Smooth muscle cell (in vitro differentiated cells): ENCODE results near the gene DAAM2. TPM values are rescaled to one million over a fixed set of nuclear protein-coding genes. Genes with fewer than 3 reads are reported as not detected.

ENCODE experiments used
- DNase-seq: peaks from one replicate; lab custom pipeline; 2025; ENCODE audit not compliant: unreplicated experiment; lab: John Stamatoyannopoulos, UW
- H2AFZ ChIP-seq: fragments of 200-600 bp; sonication (generic); 2 replicates; pipeline ENCODE4 v1.6.0; 2016; ENCODE audit warnings: antibody characterized with exemption, low read depth, mild to moderate bottlenecking
- H3F3A ChIP-seq: fragments of 200-600 bp; sonication (generic); 2 replicates; pipeline ENCODE4 v1.6.0; 2017; ENCODE audit warnings: antibody characterized with exemption, low read depth
- H3K27ac ChIP-seq: fragments of 200-600 bp; sonication (generic); 2 replicates; pipeline ENCODE4 v1.5.1; 2016; ENCODE audit warnings: low read depth, mild to moderate bottlenecking
- H3K27me3 ChIP-seq: fragments of 200-600 bp; sonication (generic); 2 replicates; pipeline ENCODE4 v1.6.1; 2016; ENCODE audit warnings: low read depth, mild to moderate bottlenecking
- H3K36me3 ChIP-seq: fragments of 200-600 bp; sonication (generic); 2 replicates; pipeline ENCODE4 v1.5.1; 2016; ENCODE audit warnings: low read depth
- H3K4me1 ChIP-seq: fragments of 200-600 bp; sonication (generic); 2 replicates; pipeline ENCODE4 v1.5.1; 2016; ENCODE audit warnings: low read depth
- H3K4me2 ChIP-seq: fragments of 200-600 bp; sonication (generic); 2 replicates; pipeline ENCODE4 v1.6.0; 2016; ENCODE audit warnings: mild to moderate bottlenecking
- H3K4me3 ChIP-seq: fragments of 200-600 bp; sonication (generic); 2 replicates; pipeline ENCODE4 v1.5.1; 2016; ENCODE audit warnings: mild to moderate bottlenecking
- H3K79me2 ChIP-seq: fragments of 200-600 bp; sonication (generic); 2 replicates; pipeline ENCODE4 v1.6.0; 2016; ENCODE audit warnings: low read depth, mild to moderate bottlenecking
- H3K9ac ChIP-seq: fragments of 200-600 bp; sonication (generic); 2 replicates; pipeline ENCODE4 v1.6.0; 2016; ENCODE audit warnings: low read depth
- H3K9me3 ChIP-seq: fragments of 200-600 bp; sonication (generic); replicated peaks from 2 replicates; pipeline ENCODE4 v1.5.1; 2016; ENCODE audit warnings: low read depth
- H4K20me1 ChIP-seq: fragments of 200-600 bp; sonication (generic); 2 replicates; pipeline ENCODE4 v1.6.0; 2016; ENCODE audit warnings: low read depth
- WGBS: methylation state at CpG from one replicate; pipeline ENCODE4 v1.1.7; 2016; ENCODE audit warnings: low lambda C conversion rate; 5-methylcytosine and 5-hydroxymethylcytosine counted together
- polyA plus RNA-seq: library from polyadenylated mRNA; unstranded; fragments of >200 nt; fragmentation: Nextera tagmentation; extraction: Ambion mirVana; gene quantifications from 2 replicates; pipeline ENCODE4 v1.2.1, GENCODE V29; 2016
- total RNA-seq: library from RNA; depleted of rRNA; stranded (reverse); fragments of >200 nt; gene quantifications from 2 replicates; pipeline ENCODE4 v1.2.3, GENCODE V29; 2014
- TF ChIP-seq, protein P1 (sequence below): fragments of 200-600 bp; sonication (generic); IDR thresholded peaks from 2 replicates; pipeline ENCODE4 v1.5.1; 2017; ENCODE audit warnings: borderline replicate concordance, mild to moderate bottlenecking, antibody characterized with exemption; ENCODE audit not compliant: insufficient read depth, poor library complexity, severe bottlenecking

Gene DAAM2
- 26.5 and 29.8 TPM in 2 replicates for total RNA-seq
- 23.4 and 29.8 TPM in 2 replicates for polyA plus RNA-seq

DNA sequence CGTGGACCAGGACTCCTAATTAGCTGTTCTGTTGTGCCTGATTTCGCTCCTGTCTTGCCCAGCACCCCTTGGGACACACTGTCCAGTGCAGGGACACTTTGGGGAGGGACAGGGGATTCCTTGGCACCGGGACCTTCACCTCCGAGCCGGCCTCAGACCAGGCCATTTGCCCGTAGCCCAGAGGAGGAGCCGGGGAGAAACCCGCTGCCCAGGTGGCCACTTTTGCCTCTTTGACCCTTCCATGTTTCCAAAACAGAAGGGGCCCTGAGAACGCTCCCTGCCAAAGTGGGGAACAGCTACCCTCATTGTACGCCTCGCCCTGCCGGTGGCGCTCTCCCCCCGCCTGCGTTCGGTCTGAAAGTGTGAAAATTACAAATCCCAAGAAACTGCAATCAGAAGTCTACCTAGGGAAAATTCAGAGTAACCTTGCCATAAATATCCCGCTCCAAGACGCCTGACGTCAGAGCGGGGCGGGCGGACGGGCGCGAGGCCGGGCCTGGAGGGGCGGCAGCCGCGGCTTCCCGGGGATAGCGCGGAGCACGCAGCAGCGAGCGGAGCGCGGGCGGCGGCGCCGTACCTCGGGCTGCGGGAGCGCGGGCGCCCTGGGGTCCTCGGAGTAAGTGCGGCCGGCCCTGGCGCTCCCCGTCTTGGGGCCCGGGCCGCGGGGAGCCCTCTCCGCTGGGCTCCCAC is at the start of gene DAAM2:
TSS of gene DAAM2 (plus strand) at position 527 of the 690 bp plus-strand sequence. CDS start 63,927 bp downstream, outside the sequence.
- Histone ChIP-seq H4K20me1 (no peaks in the 10 kb centered on the region), H3K4me1 (peaks cover 4% of the 10 kb centered on the region), H3K36me3 (no peaks in the 10 kb centered on the region), H3K9ac (peak within 1 kb of the TSS; percentile 69), H3K4me3 (peak within 1 kb of the TSS; percentile 77), H2AFZ (peak within 1 kb of the TSS; percentile 94), H3K27me3 (no peaks in the 10 kb centered on the region), H3K4me2 (peak within 1 kb of the TSS; percentile 96), H3K9me3 (no peaks in the 10 kb centered on the region), H3K27ac (peak within 1 kb of the TSS; percentile 66), H3K79me2 (peaks cover 37% of the 10 kb centered on the region), H3F3A (peaks cover 4% of the 10 kb centered on the region)
- DNase-seq: peak; percentile 30
- WGBS: 6% methylated on average over 51 of the region's 55 CpGs
- TF ChIP-seq, protein P1, sequence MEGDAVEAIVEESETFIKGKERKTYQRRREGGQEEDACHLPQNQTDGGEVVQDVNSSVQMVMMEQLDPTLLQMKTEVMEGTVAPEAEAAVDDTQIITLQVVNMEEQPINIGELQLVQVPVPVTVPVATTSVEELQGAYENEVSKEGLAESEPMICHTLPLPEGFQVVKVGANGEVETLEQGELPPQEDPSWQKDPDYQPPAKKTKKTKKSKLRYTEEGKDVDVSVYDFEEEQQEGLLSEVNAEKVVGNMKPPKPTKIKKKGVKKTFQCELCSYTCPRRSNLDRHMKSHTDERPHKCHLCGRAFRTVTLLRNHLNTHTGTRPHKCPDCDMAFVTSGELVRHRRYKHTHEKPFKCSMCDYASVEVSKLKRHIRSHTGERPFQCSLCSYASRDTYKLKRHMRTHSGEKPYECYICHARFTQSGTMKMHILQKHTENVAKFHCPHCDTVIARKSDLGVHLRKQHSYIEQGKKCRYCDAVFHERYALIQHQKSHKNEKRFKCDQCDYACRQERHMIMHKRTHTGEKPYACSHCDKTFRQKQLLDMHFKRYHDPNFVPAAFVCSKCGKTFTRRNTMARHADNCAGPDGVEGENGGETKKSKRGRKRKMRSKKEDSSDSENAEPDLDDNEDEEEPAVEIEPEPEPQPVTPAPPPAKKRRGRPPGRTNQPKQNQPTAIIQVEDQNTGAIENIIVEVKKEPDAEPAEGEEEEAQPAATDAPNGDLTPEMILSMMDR: no peak

DNA sequence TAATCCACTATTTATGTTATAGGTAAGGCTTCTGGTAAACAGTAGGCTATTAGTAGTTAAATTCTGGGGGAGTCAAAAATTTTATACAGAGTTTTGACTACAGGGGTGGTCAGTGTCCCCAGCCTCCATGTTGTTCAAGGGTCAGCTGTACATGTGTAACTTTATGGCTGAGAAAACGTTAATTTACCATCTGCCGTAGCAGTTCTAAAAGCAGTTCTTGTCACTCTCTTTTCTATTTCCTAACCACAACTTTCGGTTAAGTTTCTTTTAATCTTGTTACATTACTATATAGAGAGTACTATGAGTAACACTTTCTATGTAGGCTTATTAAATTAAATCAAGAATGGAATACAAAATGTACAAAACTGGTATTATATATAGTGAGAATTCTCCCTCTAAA is 45.4 kb upstream of the DAAM2 start:
- H3K27ac ChIP-seq: no peak overlapping the region
- no peaks in the 10 kb centered on the region for H3K4me1 ChIP-seq
- H3K9me3 ChIP-seq: no peaks in the 10 kb centered on the region
- H3K4me2 ChIP-seq: no peak overlapping the region
- TF ChIP-seq, protein P1: no peak
- H3K27me3 ChIP-seq: no peaks in the 10 kb centered on the region
- H2AFZ ChIP-seq: no peak overlapping the region
- DNase-seq: no peak
- H4K20me1 ChIP-seq: no peaks in the 10 kb centered on the region
- no peak overlapping the region for H3K9ac ChIP-seq
- H3K36me3 ChIP-seq: no peaks in the 10 kb centered on the region
- no peaks in the 10 kb centered on the region for H3K79me2 ChIP-seq
- no peaks in the 10 kb centered on the region for H3F3A ChIP-seq
- H3K4me3 ChIP-seq: no peak overlapping the region
- WGBS: 95% methylated on average over 3 of the region's 3 CpGs

DNA sequence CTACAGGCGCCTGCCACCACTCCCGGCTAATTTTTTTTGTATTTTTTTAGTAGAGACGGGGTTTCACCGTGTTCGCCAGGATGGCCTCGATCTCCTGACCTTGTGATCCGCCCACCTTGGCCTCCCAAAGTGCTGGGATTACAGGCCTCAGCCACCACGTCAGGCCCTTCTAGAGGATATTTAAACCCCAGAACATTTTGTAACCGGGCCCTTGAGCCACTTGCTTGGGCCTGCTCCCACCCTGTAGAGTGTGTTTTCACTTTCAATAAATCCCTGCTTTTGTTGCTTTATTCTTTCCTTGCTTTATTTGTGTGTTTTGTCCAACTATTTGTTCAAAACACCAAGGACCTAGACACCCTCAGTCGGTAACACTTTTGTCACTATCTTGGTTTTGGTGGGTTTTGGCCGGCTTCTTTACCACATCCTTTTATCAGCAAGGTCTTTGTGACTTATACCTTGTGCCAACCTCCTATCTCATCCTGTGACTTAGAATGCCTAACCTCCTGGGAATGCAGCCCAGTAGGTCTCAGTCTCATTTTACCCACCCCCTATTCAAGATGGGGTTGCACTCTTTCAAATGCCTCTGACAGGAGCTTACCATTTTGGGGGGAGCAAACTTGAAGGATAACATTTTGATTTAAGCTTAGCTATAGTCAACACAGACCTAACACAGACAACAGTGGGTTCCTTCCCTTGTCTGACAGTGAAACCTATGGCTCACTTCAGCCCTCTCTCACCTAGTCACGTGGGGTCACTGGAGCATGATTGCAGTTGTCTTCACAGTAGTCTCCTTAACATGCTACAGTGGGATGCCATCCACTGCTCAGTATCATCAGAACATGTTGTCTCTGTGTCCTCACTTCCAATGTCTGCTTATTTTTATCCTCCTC is 39.1 kb upstream of the DAAM2 start:
- Histone ChIP-seq H3K4me2 (peak overlapping the region; percentile 43), H3K9ac (no peak overlapping the region), H2AFZ (no peak overlapping the region), H3K79me2 (no peaks in the 10 kb centered on the region), H3K4me1 (peaks cover 7% of the 10 kb centered on the region), H4K20me1 (no peaks in the 10 kb centered on the region), H3K27ac (no peak overlapping the region), H3K4me3 (no peak overlapping the region), H3K36me3 (no peaks in the 10 kb centered on the region), H3F3A (peaks cover 14% of the 10 kb centered on the region), H3K27me3 (no peaks in the 10 kb centered on the region), H3K9me3 (no peaks in the 10 kb centered on the region)
- no peak for DNase-seq
- 88% methylated on average over 12 of the region's 12 CpGs for WGBS
- TF ChIP-seq, protein P1: no peak
